ENCODE measurements around the gene DIPK1C. TPM values are rescaled to one million over a fixed set of nuclear protein-coding genes. Genes with fewer than 3 reads are reported as not detected.
A peak's percentile ranks its signal among the peaks of the same experiment; 100 is the strongest.

DIPK1C gene
- total RNA-seq, 1 donor from 2014 or later: 13.7 TPM

DNA sequence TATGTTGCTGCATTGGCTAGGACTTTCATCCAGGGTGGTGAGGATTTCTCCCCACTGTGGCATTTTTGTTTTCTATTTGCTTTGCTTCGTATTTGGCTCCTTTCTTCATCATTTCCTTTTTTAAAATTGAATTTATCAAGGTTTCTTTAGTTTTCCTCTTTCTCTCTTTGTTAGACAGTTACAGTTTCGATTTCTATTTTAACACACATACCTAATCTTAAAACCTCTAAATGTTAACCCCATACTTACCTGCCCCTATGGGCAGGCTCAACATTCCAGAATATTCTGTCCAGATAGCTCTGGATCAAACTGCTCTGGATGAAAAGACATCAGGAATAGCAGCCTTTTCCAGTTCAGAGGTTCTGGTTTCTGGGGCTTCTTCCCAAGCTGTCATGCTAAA lies 49.2 kb downstream of the DIPK1C start:
- H3K27me3 Mint-ChIP-seq (ENCODE audit: insufficient read depth, low read depth): no peaks in the 10 kb centered on the region

DNA sequence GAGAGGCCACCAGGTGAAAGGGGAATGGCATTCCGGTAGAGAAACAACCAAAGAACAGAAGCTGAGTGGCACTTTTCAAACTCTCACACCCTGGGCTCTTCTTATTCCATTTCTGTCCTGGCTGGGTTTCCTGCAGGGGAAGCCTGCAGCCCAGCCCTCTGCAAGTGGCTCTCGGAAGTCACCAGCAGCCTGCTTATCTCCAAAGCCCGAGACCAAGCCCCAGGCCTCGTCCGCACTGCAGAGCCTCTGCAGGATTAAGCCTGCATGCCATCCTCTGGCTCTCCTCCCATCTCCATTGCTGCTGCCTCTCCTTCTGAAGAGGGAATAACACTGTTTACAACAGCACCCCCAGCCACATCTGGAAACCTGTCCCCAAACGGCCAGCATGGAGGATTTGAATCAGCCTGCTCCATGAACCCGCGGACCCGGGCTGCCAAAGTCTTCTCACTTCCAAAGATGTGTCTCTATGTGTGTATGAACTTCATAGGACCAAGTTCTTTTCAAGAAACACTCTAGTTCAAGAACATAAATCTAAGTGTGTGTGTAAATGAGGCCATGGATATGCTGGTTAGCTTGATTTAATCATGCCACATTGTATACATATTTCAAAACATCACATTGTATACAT lies 54.2 kb downstream of the DIPK1C start:
- no peaks in the 10 kb centered on the region for H3K27me3 Mint-ChIP-seq (ENCODE audit: insufficient read depth, low read depth)
- H3K9me3 Mint-ChIP-seq: peaks cover 2% of the 10 kb centered on the region
- Histone ChIP-seq H3K9ac (no peak overlapping the region), H3K79me2 (ENCODE audit: low read depth) (no peaks in the 10 kb centered on the region), H3K4me2 (no peak overlapping the region), H3K4me1 (no peaks in the 10 kb centered on the region), H3K4me3 (no peak overlapping the region), H3K36me3 (no peaks in the 10 kb centered on the region), H3K27me3 (no peaks in the 10 kb centered on the region), H3K9me3 (ENCODE audit: low read depth) (no peaks in the 10 kb centered on the region), H3K27ac (no peak overlapping the region), H4K20me1 (ENCODE audit: low read depth) (no peaks in the 10 kb centered on the region), H2AFZ (replicated peaks) (peak overlapping the region; percentile 30), H3F3A (ENCODE audit: low read depth) (no peaks in the 10 kb centered on the region)
- H3K4me1 Mint-ChIP-seq: no peaks in the 10 kb centered on the region
- no peak overlapping the region for H3K4me3 Mint-ChIP-seq
- H3K36me3 Mint-ChIP-seq: no peaks in the 10 kb centered on the region
- peak overlapping the region; percentile 46 for H3K27ac Mint-ChIP-seq
- DNase-seq (ENCODE audit: low spot score): peak; percentile 22
- TF ChIP-seq, protein P1, sequence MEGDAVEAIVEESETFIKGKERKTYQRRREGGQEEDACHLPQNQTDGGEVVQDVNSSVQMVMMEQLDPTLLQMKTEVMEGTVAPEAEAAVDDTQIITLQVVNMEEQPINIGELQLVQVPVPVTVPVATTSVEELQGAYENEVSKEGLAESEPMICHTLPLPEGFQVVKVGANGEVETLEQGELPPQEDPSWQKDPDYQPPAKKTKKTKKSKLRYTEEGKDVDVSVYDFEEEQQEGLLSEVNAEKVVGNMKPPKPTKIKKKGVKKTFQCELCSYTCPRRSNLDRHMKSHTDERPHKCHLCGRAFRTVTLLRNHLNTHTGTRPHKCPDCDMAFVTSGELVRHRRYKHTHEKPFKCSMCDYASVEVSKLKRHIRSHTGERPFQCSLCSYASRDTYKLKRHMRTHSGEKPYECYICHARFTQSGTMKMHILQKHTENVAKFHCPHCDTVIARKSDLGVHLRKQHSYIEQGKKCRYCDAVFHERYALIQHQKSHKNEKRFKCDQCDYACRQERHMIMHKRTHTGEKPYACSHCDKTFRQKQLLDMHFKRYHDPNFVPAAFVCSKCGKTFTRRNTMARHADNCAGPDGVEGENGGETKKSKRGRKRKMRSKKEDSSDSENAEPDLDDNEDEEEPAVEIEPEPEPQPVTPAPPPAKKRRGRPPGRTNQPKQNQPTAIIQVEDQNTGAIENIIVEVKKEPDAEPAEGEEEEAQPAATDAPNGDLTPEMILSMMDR (IDR thresholded peaks at IDR 0.05): no peak
- no peak for TF ChIP-seq EZH2phosphoT487 (IDR thresholded peaks at IDR 0.05)
- TF ChIP-seq EZH2 (IDR thresholded peaks at IDR 0.05): no peak

More for the DNA sequence above, 49.2 kb downstream of the DIPK1C start:
- Mint-ChIP-seq H3K36me3 (no peaks in the 10 kb centered on the region), H3K9me3 (peaks cover 2% of the 10 kb centered on the region), H3K27ac (no peak overlapping the region), H3K4me1 (peaks cover 16% of the 10 kb centered on the region), H3K4me3 (no peak overlapping the region)
- H3K27ac ChIP-seq: no peak overlapping the region
- no peak for DNase-seq (ENCODE audit: low spot score)
- H3K4me3 ChIP-seq: no peak overlapping the region
- H3K79me2 ChIP-seq (ENCODE audit: low read depth): no peaks in the 10 kb centered on the region
- no peak overlapping the region for H3K4me2 ChIP-seq
- H3K36me3 ChIP-seq: no peaks in the 10 kb centered on the region
- TF ChIP-seq, protein P1 (IDR thresholded peaks at IDR 0.05): no peak
- TF ChIP-seq EZH2 (IDR thresholded peaks at IDR 0.05): no peak
- no peak for TF ChIP-seq EZH2phosphoT487 (IDR thresholded peaks at IDR 0.05)
- no peaks in the 10 kb centered on the region for H3K27me3 ChIP-seq
- no peak overlapping the region for H2AFZ ChIP-seq (replicated peaks)
- H3K4me1 ChIP-seq: peaks cover 17% of the 10 kb centered on the region
- H3K9ac ChIP-seq: no peak overlapping the region
- H4K20me1 ChIP-seq (ENCODE audit: low read depth): no peaks in the 10 kb centered on the region
- peaks cover 4% of the 10 kb centered on the region for H3F3A ChIP-seq (ENCODE audit: low read depth)
- no peaks in the 10 kb centered on the region for H3K9me3 ChIP-seq (ENCODE audit: low read depth)

DNA sequence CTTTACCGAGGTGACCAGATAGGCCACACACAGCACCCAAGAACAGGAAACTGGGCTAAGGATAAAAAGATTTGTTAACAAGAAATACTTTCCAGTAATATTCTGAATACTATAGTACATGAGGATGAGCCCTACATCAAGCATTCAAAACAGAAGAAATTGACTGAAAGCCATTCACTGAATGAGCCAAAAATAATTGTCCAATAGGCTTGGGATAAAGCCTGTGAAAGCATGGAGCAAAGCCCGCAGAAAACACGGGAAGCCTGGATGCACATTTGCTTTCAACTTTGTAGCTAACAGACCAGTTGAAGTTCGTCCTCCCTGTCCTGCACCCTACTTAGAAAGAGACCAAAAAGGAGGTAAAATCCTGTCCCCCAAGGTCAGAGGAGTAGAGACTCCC lies 56.3 kb downstream of the DIPK1C start:
- Mint-ChIP-seq H3K9me3 (peaks cover 2% of the 10 kb centered on the region), H3K27me3 (ENCODE audit: insufficient read depth, low read depth) (no peaks in the 10 kb centered on the region), H3K36me3 (no peaks in the 10 kb centered on the region), H3K27ac (no peak overlapping the region), H3K4me3 (no peak overlapping the region), H3K4me1 (peaks cover 4% of the 10 kb centered on the region)
- Histone ChIP-seq H3K36me3 (no peaks in the 10 kb centered on the region), H3K4me2 (no peak overlapping the region), H4K20me1 (ENCODE audit: low read depth) (no peaks in the 10 kb centered on the region), H3K79me2 (ENCODE audit: low read depth) (no peaks in the 10 kb centered on the region), H3K27ac (no peak overlapping the region), H3K9ac (no peak overlapping the region), H3K4me1 (no peaks in the 10 kb centered on the region), H2AFZ (replicated peaks) (no peak overlapping the region), H3K27me3 (no peaks in the 10 kb centered on the region), H3K4me3 (no peak overlapping the region), H3F3A (ENCODE audit: low read depth) (no peaks in the 10 kb centered on the region), H3K9me3 (ENCODE audit: low read depth) (no peaks in the 10 kb centered on the region)
- TF ChIP-seq, protein P1 (IDR thresholded peaks at IDR 0.05): no peak
- DNase-seq (ENCODE audit: low spot score): no peak

Data from neural progenitor cell (in vitro differentiated cells).